ENCODE measurements around the gene MRPS7. TPM values are rescaled to one million over a fixed set of nuclear protein-coding genes. Genes with fewer than 3 reads are reported as not detected.

Gene MRPS7
- total and polyA plus RNA-seq, 10 of the 15 experiments (the other 5 are each of a cell fraction or from before 2014, with no cell fraction given), result 88.4 to 217 (median 109) TPM

DNA sequence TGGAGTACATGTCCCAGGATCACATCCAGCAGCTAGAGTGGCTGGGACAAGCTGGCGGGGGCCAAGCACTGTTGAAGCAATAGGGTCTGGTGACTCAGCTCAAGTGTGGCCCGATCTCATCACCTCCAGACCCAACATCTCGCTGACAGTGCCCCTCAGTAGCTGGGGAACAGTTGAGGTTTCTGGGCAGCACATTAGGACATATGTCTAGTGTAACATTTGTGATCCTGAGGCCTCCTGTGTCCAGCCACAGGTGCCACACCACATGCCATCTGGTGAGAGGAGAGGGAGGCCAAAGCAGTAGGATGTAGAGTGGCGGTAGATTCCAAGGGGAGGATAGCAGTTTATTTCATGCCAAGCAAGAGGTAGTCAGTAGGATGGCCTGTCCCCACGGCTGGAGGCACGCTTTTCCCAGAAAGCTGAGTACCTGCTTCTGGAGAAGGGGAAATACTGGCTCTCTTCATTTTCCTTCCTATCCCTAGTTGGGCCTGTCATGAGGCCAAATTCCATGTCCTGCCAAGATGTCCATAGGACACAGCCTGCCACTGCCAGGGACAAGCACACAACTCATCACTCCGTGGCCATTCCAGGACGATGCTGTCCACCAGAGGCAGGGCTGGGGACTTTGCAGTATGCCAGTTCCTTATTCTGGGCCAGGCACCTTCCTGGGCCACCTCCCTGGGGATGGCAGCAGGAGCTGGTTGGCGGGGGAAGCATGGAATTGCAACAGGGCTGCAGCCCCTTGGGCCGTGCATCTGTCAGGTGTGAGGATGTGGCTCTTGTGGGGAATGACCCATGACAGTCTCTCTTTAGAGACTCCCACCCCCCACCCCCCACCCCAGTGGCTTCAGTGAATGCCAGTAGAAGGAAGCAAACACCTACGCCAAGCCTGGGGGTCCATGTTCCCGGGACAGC is 24.3 kb upstream of the MRPS7 start:
- Histone ChIP-seq H4K20me1 (ENCODE audit: control insufficient read depth, insufficient read depth) (no peaks in the 10 kb centered on the region; the same call in 1 of the 2 replicates), H3K79me2 (ENCODE audit: control insufficient read depth, insufficient read depth, low read length) (no peaks in the 10 kb centered on the region), H3K4me3 (no peak overlapping the region), H3K9me3 (replicated peaks; ENCODE audit: control insufficient read depth, insufficient read depth, low read length) (no peaks in the 10 kb centered on the region), H3K27ac (ENCODE audit: control insufficient read depth, insufficient read depth) (no peak overlapping the region), H3K4me1 (ENCODE audit: control insufficient read depth, insufficient read depth, low read length) (peaks cover 15% of the 10 kb centered on the region), H3K9ac (ENCODE audit: control insufficient read depth, insufficient read depth, low read length) (no peak overlapping the region), H3K4me2 (ENCODE audit: control insufficient read depth, insufficient read depth) (no peak overlapping the region), H3K36me3 (ENCODE audit: control insufficient read depth in 2 of 2, insufficient read depth in 2 of 2, low read length in 1 of 2) (peaks cover 54 to 58% of the 10 kb centered on the region in 2 experiments), H2AFZ (ENCODE audit: control insufficient read depth, low read depth, low read length) (no peak overlapping the region), H3K27me3 (replicated peaks in 1 of 2; ENCODE audit: control insufficient read depth in 2 of 2, insufficient read depth in 2 of 2, low read length in 1 of 2) (no peaks in the 10 kb centered on the region)
- FAIRE-seq (no peak), ATAC-seq (no peak), DNase-seq (ENCODE audit: low read depth, low spot score) (no peak)
- ChIA-PET SMC1A (ENCODE audit: uncharacterized antibody, unreplicated experiment) (interaction anchor here (0.9 to 1.2 kb wide), 2 partner anchors 123 to 277 kb away, joined by 3 to 4 read pairs; no protein-coding TSS in a partner anchor), CTCF (interaction anchor here (0.6 to 2.0 kb wide), 12 partner anchors 10 to 276 kb away, joined by 3 to 7 read pairs (median 4); partner anchors contain the start of gene MIF4GD), RAD21 (ENCODE audit: unreplicated experiment) (interaction anchor here (0.8 to 0.9 kb wide), 3 partner anchors 33 to 275 kb away, joined by 3 to 4 read pairs (median 4); partner anchors contain the start of gene MIF4GD), POLR2A (interaction anchor here (1.0 kb wide), 1 partner anchor 23 kb away, joined by 3 read pairs; no protein-coding TSS in a partner anchor)
- in situ Hi-C loops (cut with MboI) (no loop called here), intact Hi-C loops (cut with micrococcal nuclease; ENCODE audit: unreplicated experiment) (no loop called here)
- TSS peak; percentile 13 for BruUV-seq (replicated peaks)
- WGBS (ENCODE audit: insufficient coverage, insufficient replicate concordance, low lambda C conversion rate, missing lambda C conversion rate), result 83% methylated on average over 12 of the region's 12 CpGs
- no peak for TF ChIP-seq BMI1 (IDR thresholded peaks at IDR 0.05; ENCODE audit: borderline replicate concordance)
- peak; percentile 62 for TF ChIP-seq POLR2A (IDR thresholded peaks at IDR 0.05; ENCODE audit: low read depth, low read length)
- TF ChIP-seq ZNF24 (IDR thresholded peaks at IDR 0.05), result no peak

DNA sequence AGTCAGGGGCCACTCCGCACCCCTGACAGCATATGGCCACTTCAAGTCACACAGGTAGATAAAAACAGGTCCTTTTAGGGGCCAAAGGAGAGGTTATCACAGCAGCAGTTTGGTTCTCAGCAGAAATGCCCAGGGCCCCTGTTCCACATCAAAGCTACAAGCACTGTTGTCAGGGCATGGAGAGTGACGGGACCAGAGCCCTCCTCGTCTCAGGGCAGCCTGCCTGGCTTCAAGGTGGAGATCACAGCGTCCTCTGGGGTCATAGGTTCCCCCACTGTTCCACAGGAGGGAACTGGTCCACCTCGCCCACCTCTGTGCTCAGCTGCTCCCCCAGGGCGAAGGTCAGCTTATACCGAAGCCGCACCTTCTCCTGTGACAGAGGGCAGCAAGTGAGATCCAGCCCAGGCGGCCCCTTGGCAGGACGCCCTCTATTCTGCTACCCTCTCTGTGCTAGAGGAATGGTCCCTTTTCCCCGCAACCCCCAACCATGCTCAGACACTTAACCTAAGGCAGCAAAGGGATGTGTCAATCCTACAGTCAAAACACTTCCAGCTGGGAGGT is 23.6 kb upstream of the MRPS7 start:
- ChIA-PET CTCF (interaction anchor here (0.6 to 2.0 kb wide), 10 partner anchors 9 to 277 kb away, joined by 3 to 7 read pairs (median 4); no protein-coding TSS in a partner anchor), RAD21 (ENCODE audit: unreplicated experiment) (interaction anchor here (0.8 kb wide), 2 partner anchors 124 to 276 kb away, joined by 4 read pairs; no protein-coding TSS in a partner anchor), POLR2A (no interaction called here), SMC1A (ENCODE audit: uncharacterized antibody, unreplicated experiment) (no interaction called here)
- intact Hi-C loops (cut with micrococcal nuclease; ENCODE audit: unreplicated experiment) (no loop called here), in situ Hi-C loops (cut with MboI) (no loop called here)
- no peak overlapping the region for H2AFZ ChIP-seq (ENCODE audit: control insufficient read depth, low read depth, low read length)
- ATAC-seq (no peak), FAIRE-seq (no peak), DNase-seq (ENCODE audit: low read depth, low spot score) (no peak)
- no peaks in the 10 kb centered on the region for H3K79me2 ChIP-seq (ENCODE audit: control insufficient read depth, insufficient read depth, low read length)
- H3K9ac ChIP-seq (ENCODE audit: control insufficient read depth, insufficient read depth, low read length), result no peak overlapping the region
- TF ChIP-seq BRCA1 (IDR thresholded peaks at IDR 0.05; ENCODE audit: low read depth, low read length) (no peak), USF1 (IDR thresholded peaks at IDR 0.05; ENCODE audit: borderline replicate concordance, extremely low read length, insufficient read depth, low read depth, low read length) (no peak), POLR2A (IDR thresholded peaks at IDR 0.05; ENCODE audit: low read depth, low read length) (0 out of 2 replicates have a peak, but pooled peaks have one; percentile 15)
- TF ChIP-seq, protein P1, sequence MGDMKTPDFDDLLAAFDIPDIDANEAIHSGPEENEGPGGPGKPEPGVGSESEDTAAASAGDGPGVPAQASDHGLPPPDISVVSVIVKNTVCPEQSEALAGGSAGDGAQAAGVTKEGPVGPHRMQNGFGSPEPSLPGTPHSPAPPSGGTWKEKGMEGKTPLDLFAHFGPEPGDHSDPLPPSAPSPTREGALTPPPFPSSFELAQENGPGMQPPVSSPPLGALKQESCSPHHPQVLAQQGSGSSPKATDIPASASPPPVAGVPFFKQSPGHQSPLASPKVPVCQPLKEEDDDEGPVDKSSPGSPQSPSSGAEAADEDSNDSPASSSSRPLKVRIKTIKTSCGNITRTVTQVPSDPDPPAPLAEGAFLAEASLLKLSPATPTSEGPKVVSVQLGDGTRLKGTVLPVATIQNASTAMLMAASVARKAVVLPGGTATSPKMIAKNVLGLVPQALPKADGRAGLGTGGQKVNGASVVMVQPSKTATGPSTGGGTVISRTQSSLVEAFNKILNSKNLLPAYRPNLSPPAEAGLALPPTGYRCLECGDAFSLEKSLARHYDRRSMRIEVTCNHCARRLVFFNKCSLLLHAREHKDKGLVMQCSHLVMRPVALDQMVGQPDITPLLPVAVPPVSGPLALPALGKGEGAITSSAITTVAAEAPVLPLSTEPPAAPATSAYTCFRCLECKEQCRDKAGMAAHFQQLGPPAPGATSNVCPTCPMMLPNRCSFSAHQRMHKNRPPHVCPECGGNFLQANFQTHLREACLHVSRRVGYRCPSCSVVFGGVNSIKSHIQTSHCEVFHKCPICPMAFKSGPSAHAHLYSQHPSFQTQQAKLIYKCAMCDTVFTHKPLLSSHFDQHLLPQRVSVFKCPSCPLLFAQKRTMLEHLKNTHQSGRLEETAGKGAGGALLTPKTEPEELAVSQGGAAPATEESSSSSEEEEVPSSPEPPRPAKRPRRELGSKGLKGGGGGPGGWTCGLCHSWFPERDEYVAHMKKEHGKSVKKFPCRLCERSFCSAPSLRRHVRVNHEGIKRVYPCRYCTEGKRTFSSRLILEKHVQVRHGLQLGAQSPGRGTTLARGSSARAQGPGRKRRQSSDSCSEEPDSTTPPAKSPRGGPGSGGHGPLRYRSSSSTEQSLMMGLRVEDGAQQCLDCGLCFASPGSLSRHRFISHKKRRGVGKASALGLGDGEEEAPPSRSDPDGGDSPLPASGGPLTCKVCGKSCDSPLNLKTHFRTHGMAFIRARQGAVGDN (IDR thresholded peaks at IDR 0.05), result no peak
- H3K4me3 ChIP-seq, result no peak overlapping the region
- peaks cover 58% of the 10 kb centered on the region in 2 experiments for H3K36me3 ChIP-seq (ENCODE audit: control insufficient read depth in 2 of 2, insufficient read depth in 2 of 2, low read length in 1 of 2)
- H3K4me1 ChIP-seq (ENCODE audit: control insufficient read depth, insufficient read depth, low read length), result peaks cover 22% of the 10 kb centered on the region
- H3K4me2 ChIP-seq (ENCODE audit: control insufficient read depth, insufficient read depth), result no peak overlapping the region
- no peaks in the 10 kb centered on the region for H3K27me3 ChIP-seq (replicated peaks in 1 of 2; ENCODE audit: control insufficient read depth in 2 of 2, insufficient read depth in 2 of 2, low read length in 1 of 2)
- H3K27ac ChIP-seq (ENCODE audit: control insufficient read depth, insufficient read depth), result no peak overlapping the region
- no peaks in the 10 kb centered on the region; the same call in 1 of the 2 replicates for H4K20me1 ChIP-seq (ENCODE audit: control insufficient read depth, insufficient read depth)
- no peaks in the 10 kb centered on the region for H3K9me3 ChIP-seq (replicated peaks; ENCODE audit: control insufficient read depth, insufficient read depth, low read length)
- whole genome bisulfite sequencing (ENCODE audit: insufficient coverage, insufficient replicate concordance, low lambda C conversion rate, missing lambda C conversion rate), result 97% methylated on average over 11 of the region's 11 CpGs
- BruUV-seq (replicated peaks), result TSS peak; percentile 49
